Colonic mucosa (tissue), 4 donors: ENCODE data around the gene ASCC3. TPM values are rescaled to one million over a fixed set of nuclear protein-coding genes. Genes with fewer than 3 reads are reported as not detected.

Source experiments
- DNase-seq: peaks from one replicate; pipeline ENCODE4 v3.0.0-alpha.2; 2020
- H3K27ac ChIP-seq: fragments of 200-600 bp; one replicate; pipeline ENCODE4 v1.8.0; 2021
- H3K27me3 ChIP-seq: fragments of 200-600 bp; one replicate; pipeline ENCODE4 v1.8.0; 2021
- H3K36me3 ChIP-seq: fragments of 200-600 bp; one replicate; pipeline ENCODE4 v1.8.0; 2021
- H3K4me1 ChIP-seq: fragments of 200-600 bp; one replicate; pipeline ENCODE4 v1.8.0; 2021; ENCODE audit warnings: mild to moderate bottlenecking
- H3K4me3 ChIP-seq: fragments of 200-600 bp; one replicate; pipeline ENCODE4 v1.8.0; 2021
- H3K9ac ChIP-seq, 2 donors: one replicate each; pipeline ENCODE4 v1.7.0; 2013; ENCODE audit warnings: control low read depth in 2 of 2, low read depth in 2 of 2, low read length in 2 of 2
- H3K9me3 ChIP-seq: fragments of 200-600 bp; one replicate; pipeline ENCODE4 v1.8.0; 2021
- CTCF ChIP-seq: fragments of 200-600 bp; IDR thresholded peaks from one replicate; pipeline ENCODE4 v1.8.0; 2022; ENCODE audit warnings: antibody characterized with exemption, mild to moderate bottlenecking
- intact Hi-C: fragments of 100-400 bp; cut with DNase I; formaldehyde crosslinking; loops from one replicate; pipeline ENCODE4 v1.14.1; 2022
- total RNA-seq, 2 donors: library from RNA; stranded (reverse); fragmentation: NEBNext Ultra II Directional in 1 of 2; extraction: Animal tissue kit (Norgen Biotek cat#: 25700) in 1 of 2; gene quantifications; one replicate each; pipeline ENCODE4 v1.2.1, GENCODE V29; 2021
- donor health status: healthy.
- donor health status: DM: no; HTN: no; CAD: no.
- donor health status: DM: no; HTN: no; CAD: no.

The ASCC3 gene
- total RNA-seq, 2 donors from 2014 or later = 33.7 to 41.9 TPM

- Histone ChIP-seq H3K9me3 (no peaks in the 10 kb centered on the region), H3K9ac (no peak overlapping the region), H3K27me3 (no peaks in the 10 kb centered on the region), H3K36me3 (no peaks in the 10 kb centered on the region), H3K4me3 (no peak overlapping the region), H3K4me1 (no peaks in the 10 kb centered on the region), H3K27ac (no peak overlapping the region)
- no peak for DNase-seq
- TF ChIP-seq CTCF = no peak
- intact Hi-C loops = no loop called here
Measured at GRCh38 chr6:100806296-100806695, 74.8 kb downstream of the ASCC3 start.

DNA sequence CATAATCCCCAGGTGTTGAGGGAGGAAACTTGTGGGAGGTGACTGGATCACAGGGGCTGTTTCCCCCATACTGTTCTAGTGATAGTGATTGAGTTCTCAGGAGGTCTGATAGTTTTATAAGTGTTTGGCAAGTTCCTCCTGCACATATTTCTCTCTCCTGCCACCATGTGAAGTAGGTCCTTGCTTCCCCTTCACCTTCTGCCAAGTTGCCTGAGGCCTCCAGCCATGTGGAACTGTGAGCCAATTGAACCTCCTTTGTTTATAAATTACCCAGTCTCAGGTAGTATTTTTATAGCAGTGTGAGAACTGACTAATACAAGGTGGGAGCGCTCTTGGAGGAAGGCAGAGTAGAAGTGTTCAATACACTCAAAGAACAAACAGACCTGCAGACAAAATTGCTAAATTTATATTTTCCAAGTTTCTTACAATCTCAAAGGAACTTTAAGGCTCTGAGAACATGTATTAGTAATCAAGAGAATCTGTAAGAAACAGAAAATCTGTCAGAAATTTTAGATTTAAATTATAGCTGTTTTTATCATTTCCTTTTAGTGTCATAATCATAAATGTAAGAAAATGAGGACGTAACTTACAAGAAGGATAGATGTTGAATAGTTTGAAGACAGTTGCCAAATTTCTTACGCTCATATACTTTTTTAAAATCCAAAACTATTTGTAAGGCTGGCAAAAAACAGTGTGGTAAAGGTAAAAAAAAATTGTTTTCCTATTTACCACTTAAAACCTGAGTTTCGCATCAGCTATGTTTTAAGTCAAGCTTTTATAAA, 77.7 kb downstream of the ASCC3 start:
- Histone ChIP-seq H3K4me1 (no peaks in the 10 kb centered on the region), H3K4me3 (no peak overlapping the region), H3K27me3 (no peaks in the 10 kb centered on the region), H3K36me3 (no peaks in the 10 kb centered on the region), H3K9me3 (no peaks in the 10 kb centered on the region), H3K9ac (no peak overlapping the region), H3K27ac (no peak overlapping the region)
- TF ChIP-seq CTCF = no peak
- no peak for DNase-seq
- intact Hi-C loops = no loop called here

- Histone ChIP-seq H3K4me3 (no peak overlapping the region), H3K4me1 (no peaks in the 10 kb centered on the region), H3K9ac (no peak overlapping the region), H3K36me3 (no peaks in the 10 kb centered on the region), H3K27me3 (no peaks in the 10 kb centered on the region), H3K27ac (no peak overlapping the region), H3K9me3 (no peaks in the 10 kb centered on the region)
- no peak for DNase-seq
- TF ChIP-seq CTCF = no peak
- intact Hi-C loops = no loop called here
Measured at GRCh38 chr6:100801036-100801435, 80.1 kb downstream of the ASCC3 start.

DNA sequence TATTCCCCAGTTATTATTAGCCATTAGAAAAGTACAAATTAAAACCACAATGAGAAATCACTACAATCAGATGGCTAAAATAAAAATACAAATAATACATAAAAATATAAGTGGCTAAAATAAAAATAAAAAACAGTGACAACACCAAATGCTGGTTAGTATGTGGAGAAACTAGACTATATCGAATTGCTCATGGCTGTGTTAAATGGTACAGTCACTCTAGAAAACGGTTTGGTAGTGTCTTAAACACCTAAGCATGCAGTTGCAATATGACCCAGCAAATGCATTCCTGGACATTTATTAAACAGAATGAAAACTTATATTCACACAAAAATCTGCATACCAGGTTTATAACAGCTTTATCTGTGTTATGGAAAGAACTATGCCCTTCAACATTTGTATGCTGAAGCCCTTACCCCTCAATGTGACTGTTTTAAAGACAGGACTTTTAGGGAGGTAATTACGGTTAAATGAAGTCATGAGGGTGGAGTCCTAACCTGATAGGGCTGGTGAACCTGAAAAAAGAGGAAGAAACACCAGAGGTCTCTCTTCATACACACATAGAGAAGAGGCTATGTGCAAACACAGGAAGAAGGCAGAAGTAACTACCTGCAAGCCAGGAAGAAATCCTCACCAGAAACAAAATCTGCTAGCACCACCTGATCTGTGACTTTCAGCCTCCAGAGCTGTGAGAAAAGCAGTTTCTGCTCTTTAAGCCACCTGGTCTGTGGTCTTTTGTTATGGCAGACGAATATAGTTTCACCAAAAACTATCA, 84.9 kb downstream of the ASCC3 start:
- no peak for TF ChIP-seq CTCF
- Histone ChIP-seq H3K4me1 (no peaks in the 10 kb centered on the region), H3K27me3 (no peaks in the 10 kb centered on the region), H3K36me3 (no peaks in the 10 kb centered on the region), H3K27ac (no peak overlapping the region), H3K4me3 (no peak overlapping the region), H3K9me3 (no peaks in the 10 kb centered on the region), H3K9ac (no peak overlapping the region)
- intact Hi-C loops = no loop called here
- DNase-seq = no peak

DNA sequence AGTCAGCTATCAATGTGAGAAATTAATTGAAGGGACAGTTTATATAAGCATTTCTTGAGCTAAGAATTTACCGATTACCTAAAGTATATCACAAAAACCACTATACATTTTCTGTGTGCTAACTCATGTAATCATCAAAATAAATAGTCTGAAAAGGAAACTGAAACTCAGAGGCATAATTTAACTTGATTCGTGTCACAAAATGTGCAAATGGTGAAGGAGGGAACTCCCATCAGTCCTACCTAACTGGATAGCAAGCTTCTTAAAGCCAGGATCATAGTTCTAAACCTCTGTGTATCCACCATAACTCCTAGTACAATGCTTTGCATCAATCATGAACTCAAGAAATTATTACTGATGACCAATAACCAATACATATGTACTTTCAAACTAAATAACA, 91.0 kb downstream of the ASCC3 start:
- no peak for TF ChIP-seq CTCF

More for the DNA sequence above, 91.0 kb downstream of the ASCC3 start:
- Histone ChIP-seq H3K27ac (no peak overlapping the region), H3K27me3 (no peaks in the 10 kb centered on the region), H3K9ac (no peak overlapping the region), H3K36me3 (no peaks in the 10 kb centered on the region), H3K4me1 (no peaks in the 10 kb centered on the region), H3K4me3 (no peak overlapping the region), H3K9me3 (no peaks in the 10 kb centered on the region)
- intact Hi-C loops = no loop called here
- no peak for DNase-seq
